Skeletal muscle tissue (tissue), 4 donors: ENCODE measurements around the gene TMCC1. TPM values are rescaled to one million over a fixed set of nuclear protein-coding genes. Genes with fewer than 3 reads are reported as not detected.
A peak's percentile ranks its signal among the peaks of the same experiment; 100 is the strongest.
"Not testable (repeated sequence)": the region's sequence is repeated elsewhere in the genome, so short reads cannot be mapped to it uniquely, and the experiment has no call there.

Experiments used
- H3K27ac ChIP-seq: one replicate; pipeline ENCODE4 v1.7.0; 2013; ENCODE audit warnings: mild to moderate bottlenecking, low read depth, low read length, inconsistent platforms
- H3K27me3 ChIP-seq, 3 donors: one replicate each; pipeline ENCODE4 v1.7.0; 2013; ENCODE audit warnings: low read length in 3 of 3; ENCODE audit not compliant: control insufficient read depth in 3 of 3, insufficient read depth in 3 of 3
- H3K36me3 ChIP-seq, 3 donors: one replicate each; pipeline ENCODE4 v1.7.0; 2013; ENCODE audit warnings: low read length in 3 of 3; ENCODE audit not compliant: control insufficient read depth in 3 of 3, insufficient read depth in 3 of 3
- H3K4me1 ChIP-seq, 3 donors: one replicate each; pipeline ENCODE4 v1.7.0; 2013; ENCODE audit warnings: low read length in 3 of 3, mild to moderate bottlenecking in 3 of 3; ENCODE audit not compliant: control insufficient read depth in 3 of 3, insufficient read depth in 3 of 3
- H3K4me3 ChIP-seq, 3 donors: one replicate each; pipeline ENCODE4 v1.7.0; 2013; ENCODE audit warnings: low read length in 3 of 3
- H3K9ac ChIP-seq, 3 donors: one replicate each; pipeline ENCODE4 v1.7.0; 2013; ENCODE audit warnings: low read length in 3 of 3, mild to moderate bottlenecking in 3 of 3, moderate library complexity in 2 of 3, low read depth in 1 of 3
- H3K9me3 ChIP-seq, 3 donors: one replicate each; pipeline ENCODE4 v1.7.0; 2013; ENCODE audit warnings: low read length in 3 of 3; ENCODE audit not compliant: control insufficient read depth in 3 of 3
- total RNA-seq: library from RNA; depleted of rRNA; stranded (reverse); fragments of >200 nt; gene quantifications from one replicate; pipeline ENCODE4 v1.2.3, GENCODE V29; 2014
- donor health status: Osteomylitis.

Gene TMCC1
- total RNA-seq, 1 donor from 2014 or later = 65.8 TPM

- Histone ChIP-seq H3K4me3 (no peak overlapping the region), H3K9me3 (no peaks in the 10 kb centered on the region), H3K27me3 (no peaks in the 10 kb centered on the region), H3K4me1 (peaks cover 0 to 3% (median 3%) of the 10 kb centered on the region in 3 donors), H3K9ac (no peak overlapping the region), H3K27ac (no peak overlapping the region), H3K36me3 (peaks cover 0 to 3% (median 0%) of the 10 kb centered on the region in 3 donors)
Observed at GRCh38 chr3:129868912-129869311, 24.6 kb downstream of the TMCC1 start.

GRCh38 chr3:129867506-129868124, 25.9 kb downstream of the TMCC1 start:
- Histone ChIP-seq H3K9me3 (no peaks in the 10 kb centered on the region), H3K9ac (no peak overlapping the region), H3K4me1 (peaks cover 0 to 3% (median 3%) of the 10 kb centered on the region in 3 donors), H3K4me3 (no peak overlapping the region), H3K27ac (no peak overlapping the region), H3K27me3 (no peaks in the 10 kb centered on the region), H3K36me3 (no peaks in the 10 kb centered on the region)

GRCh38 chr3:129865806-129866205, 27.7 kb downstream of the TMCC1 start:
- H3K4me3 ChIP-seq = no peak overlapping the region
- no peaks in the 10 kb centered on the region for H3K36me3 ChIP-seq
- H3K9ac ChIP-seq = no peak overlapping the region
- no peaks in the 10 kb centered on the region for H3K27me3 ChIP-seq
- no peak overlapping the region for H3K27ac ChIP-seq
- H3K9me3 ChIP-seq = no peaks in the 10 kb centered on the region
- peaks cover 0 to 3% (median 3%) of the 10 kb centered on the region in 3 donors for H3K4me1 ChIP-seq

GRCh38 chr3:129864519-129864918, 29.0 kb downstream of the TMCC1 start:
- H3K9ac ChIP-seq = no peak overlapping the region
- H3K4me3 ChIP-seq = no peak overlapping the region
- H3K27ac ChIP-seq = no peak overlapping the region
- H3K4me1 ChIP-seq = peaks cover 0 to 3% (median under 1%) of the 10 kb centered on the region in 3 donors
- no peaks in the 10 kb centered on the region for H3K36me3 ChIP-seq
- no peaks in the 10 kb centered on the region for H3K27me3 ChIP-seq
- no peaks in the 10 kb centered on the region for H3K9me3 ChIP-seq

- Histone ChIP-seq H3K4me1 (peaks cover 3 to 14% (median 7%) of the 10 kb centered on the region in 3 donors), H3K4me3 (no peak overlapping the region), H3K9me3 (no peaks in the 10 kb centered on the region), H3K9ac (no peak overlapping the region), H3K27ac (no peak overlapping the region), H3K36me3 (no peaks in the 10 kb centered on the region), H3K27me3 (no peaks in the 10 kb centered on the region)
Observed at GRCh38 chr3:129859272-129859671, 34.2 kb downstream of the TMCC1 start.

- H3K27me3 ChIP-seq = no peaks in the 10 kb centered on the region
- H3K36me3 ChIP-seq = no peaks in the 10 kb centered on the region
- peaks cover 3 to 14% (median 7%) of the 10 kb centered on the region in 3 donors for H3K4me1 ChIP-seq
- H3K27ac ChIP-seq = no peak overlapping the region
- H3K4me3 ChIP-seq = no peak overlapping the region
- no peaks in the 10 kb centered on the region for H3K9me3 ChIP-seq
- no peak overlapping the region for H3K9ac ChIP-seq
Observed at GRCh38 chr3:129857899-129858298, 35.6 kb downstream of the TMCC1 start.

- not testable (repeated sequence) for H3K4me3 ChIP-seq, H3K36me3 ChIP-seq, H3K9ac ChIP-seq, H3K27me3 ChIP-seq, H3K9me3 ChIP-seq
- peak overlapping the region; percentile 63 for H3K27ac ChIP-seq
- H3K4me1 ChIP-seq = peaks cover 5 to 14% (median 7%) of the 10 kb centered on the region in 3 donors
Observed at GRCh38 chr3:129856790-129857189, 36.7 kb downstream of the TMCC1 start.

GRCh38 chr3:129855832-129856419, 37.6 kb downstream of the TMCC1 start:
- Histone ChIP-seq H3K27ac (peak overlapping the region; percentile 63), H3K4me1 (peaks cover 5 to 14% (median 7%) of the 10 kb centered on the region in 3 donors), H3K27me3 (no peaks in the 10 kb centered on the region), H3K36me3 (no peaks in the 10 kb centered on the region), H3K9me3 (no peaks in the 10 kb centered on the region), H3K9ac (no peak overlapping the region), H3K4me3 (peak overlapping the region; percentile 17 to 29 (median 23))

GRCh38 chr3:129855170-129855831, 38.2 kb downstream of the TMCC1 start:
- Histone ChIP-seq H3K36me3 (no peaks in the 10 kb centered on the region), H3K9me3 (no peaks in the 10 kb centered on the region), H3K27ac (peak overlapping the region; percentile 63), H3K4me3 (peak overlapping the region in 1 of 3 donors; percentile 17), H3K27me3 (no peaks in the 10 kb centered on the region), H3K4me1 (peaks cover 5 to 14% (median 7%) of the 10 kb centered on the region in 3 donors), H3K9ac (no peak overlapping the region)

- H3K9me3 ChIP-seq = no peaks in the 10 kb centered on the region
- peaks cover 5 to 14% (median 7%) of the 10 kb centered on the region in 3 donors for H3K4me1 ChIP-seq
- no peaks in the 10 kb centered on the region for H3K27me3 ChIP-seq
- H3K27ac ChIP-seq = no peak overlapping the region
- no peak overlapping the region for H3K4me3 ChIP-seq
- no peaks in the 10 kb centered on the region for H3K36me3 ChIP-seq
- no peak overlapping the region for H3K9ac ChIP-seq
Observed at GRCh38 chr3:129854460-129854859, 39.1 kb downstream of the TMCC1 start.
